ENCODE data around the gene TPH2.

- TF ChIP-seq CTCF (IDR thresholded peaks at IDR 0.05; ENCODE audit: low read depth, low read length), result no peak
- no peak for TF ChIP-seq POLR2A (IDR thresholded peaks at IDR 0.05; ENCODE audit: extremely low read depth, insufficient read length)
Observed at GRCh38 chr12:72012874-72013273, 74.2 kb downstream of the TPH2 start.

Data from NB4 (cell line).